ENCODE data around the gene SREK1.
"Not testable (repeated sequence)": the region's sequence is repeated elsewhere in the genome, so short reads cannot be mapped to it uniquely, and the experiment has no call there.

Gene SREK1

DNA sequence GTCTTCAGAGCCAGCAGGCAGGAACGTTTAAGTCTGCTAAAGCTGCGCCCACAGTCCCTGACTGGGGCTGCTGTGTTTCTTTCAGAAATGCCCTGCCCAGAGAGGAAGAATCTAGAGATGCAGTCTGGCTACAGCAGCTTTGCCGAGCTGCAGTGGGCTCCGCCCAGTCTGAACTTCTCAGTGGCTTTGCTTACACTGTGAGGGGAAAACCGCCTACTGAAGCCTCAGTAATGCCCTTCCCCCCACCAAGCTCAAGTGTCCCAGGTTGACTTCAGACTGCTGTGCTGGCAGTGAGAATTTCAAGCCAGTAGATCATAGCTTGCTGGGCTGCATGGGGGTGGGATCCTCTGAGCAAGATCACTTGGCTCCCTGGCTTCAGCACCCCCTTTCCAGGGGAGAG lies 78.4 kb downstream of the SREK1 start:
- DNase-seq (ENCODE audit: low read depth) = no peak

DNA sequence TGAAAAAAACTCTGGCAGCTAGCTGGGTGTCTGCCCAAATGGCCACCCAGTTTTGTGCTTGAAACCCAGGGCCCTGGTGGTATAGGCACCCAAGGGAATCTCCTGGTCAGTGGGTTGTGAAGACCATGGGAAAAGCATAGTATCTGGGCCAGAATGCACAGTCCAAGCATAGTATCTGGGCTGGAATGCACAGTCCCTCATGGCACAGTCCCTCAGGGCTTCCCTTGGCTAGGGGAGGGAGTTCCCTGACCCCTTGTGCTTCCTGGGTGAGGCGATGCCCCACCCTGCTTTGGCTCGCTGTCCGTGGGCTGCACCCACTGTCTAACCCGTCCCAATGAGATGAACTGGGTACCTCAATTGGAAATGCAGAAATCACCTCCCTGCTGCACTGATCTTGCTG lies 78.8 kb downstream of the SREK1 start:
- DNase-seq (ENCODE audit: low read depth) = not testable (repeated sequence)

- no peak for DNase-seq (ENCODE audit: low read depth)
These were observed 79.5 kb downstream of the SREK1 start for GRCh38 chr5:66223637-66224036.

- DNase-seq (ENCODE audit: low read depth) = no peak
These were observed 80.2 kb downstream of the SREK1 start for GRCh38 chr5:66224274-66224673.

GRCh38 chr5:66224773-66225553 lies 80.9 kb downstream of the SREK1 start:
- no peak for DNase-seq (ENCODE audit: low read depth)

- no peak for DNase-seq (ENCODE audit: low read depth)
These were observed 86.5 kb downstream of the SREK1 start for GRCh38 chr5:66230551-66230950.

GRCh38 chr5:66231508-66231907 lies 87.4 kb downstream of the SREK1 start:
- DNase-seq (ENCODE audit: low read depth) = no peak

DNA sequence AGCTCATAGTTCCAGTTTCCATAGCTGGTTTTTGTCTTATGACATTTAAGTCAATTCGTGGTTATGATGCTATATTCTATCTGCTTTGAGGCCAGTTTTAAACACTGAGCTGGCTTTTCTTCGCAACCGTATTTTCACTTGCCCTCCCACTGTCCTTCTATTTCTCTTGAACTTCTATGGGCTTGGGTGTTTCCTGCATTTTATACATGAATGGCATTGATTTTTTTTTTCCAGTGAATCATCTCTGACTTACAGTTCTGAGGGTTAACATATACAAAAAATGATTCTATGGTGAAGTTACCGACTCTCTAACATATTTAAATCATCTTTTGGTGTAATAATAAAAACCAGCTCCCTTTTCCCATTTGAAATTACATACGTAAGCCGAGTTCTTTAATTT lies 88.2 kb downstream of the SREK1 start:
- no peak for DNase-seq (ENCODE audit: low read depth)

- DNase-seq (ENCODE audit: low read depth) = no peak
These were observed 88.8 kb downstream of the SREK1 start for GRCh38 chr5:66232706-66233445.

Measured in T-helper 22 cell (primary cell).